CD14-positive monocyte (primary cell): ENCODE data around the gene PAPOLA. TPM values are rescaled to one million over a fixed set of nuclear protein-coding genes. Genes with fewer than 3 reads are reported as not detected.

Experiments
- DNase-seq, 3 donors: peaks; one replicate each; pipeline ENCODE4 v3.0.0-alpha.2; 2011 to 2022
- H2AFZ ChIP-seq: 2 replicates; pipeline ENCODE4 v1.6.0; 2012; ENCODE audit warnings: mild to moderate bottlenecking, low read depth, low read length, inconsistent platforms; ENCODE audit not compliant: insufficient read depth, poor library complexity, severe bottlenecking
- H3K27ac ChIP-seq, 2 donors: 1 replicate in 1 of 2; 2 replicates in 1 of 2; pipeline ENCODE4 v1.5.1; 2012 to 2013; ENCODE audit warnings: low read length in 2 of 2, control low read depth in 1 of 2, inconsistent platforms in 1 of 2, low read depth in 1 of 2, mild to moderate bottlenecking in 1 of 2
- H3K27me3 ChIP-seq, 2 donors: one replicate each; pipeline versions ENCODE4 v1.6.0 to v1.6.1; 2011 to 2013; ENCODE audit warnings: low read length in 2 of 2; ENCODE audit not compliant: control insufficient read depth in 2 of 2, insufficient read depth in 2 of 2
- H3K36me3 ChIP-seq, 2 donors: replicated peaks in 1 of 2; 1 replicate in 1 of 2; 2 replicates in 1 of 2; pipeline versions ENCODE4 v1.5.1 to v1.6.1; 2012 to 2013; ENCODE audit warnings: low read length in 2 of 2, control low read depth in 1 of 2, inconsistent platforms in 1 of 2, mild to moderate bottlenecking in 1 of 2; ENCODE audit not compliant: insufficient read depth in 2 of 2, control insufficient read depth in 1 of 2
- H3K4me1 ChIP-seq, 2 donors: 1 replicate in 1 of 2; 2 replicates in 1 of 2; pipeline versions ENCODE4 v1.5.1 to v1.6.1; 2012 to 2013; ENCODE audit warnings: low read length in 2 of 2, control low read depth in 1 of 2, inconsistent platforms in 1 of 2, mild to moderate bottlenecking in 1 of 2, moderate library complexity in 1 of 2; ENCODE audit not compliant: insufficient read depth in 2 of 2, control insufficient read depth in 1 of 2
- H3K4me2 ChIP-seq: replicated peaks from 2 replicates; pipeline ENCODE3; 2012; ENCODE audit warnings: low read length, moderate library complexity, mild to moderate bottlenecking; ENCODE audit not compliant: poor library complexity, severe bottlenecking; ENCODE audit errors: extremely low read depth
- H3K4me3 ChIP-seq, 3 experiments: fragments of 200-600 bp in 1 of 3; sonication (generic) in 1 of 3; replicated peaks in 1 of 3; 1 replicate in 2 of 3; 2 replicates in 1 of 3; pipeline ENCODE4 v1.5.1; 2011 to 2013; ENCODE audit warnings: low read length in 3 of 3, mild to moderate bottlenecking in 3 of 3, control low read depth in 2 of 3, low read depth in 2 of 3, inconsistent platforms in 1 of 3, moderate library complexity in 1 of 3
- H3K79me2 ChIP-seq: 2 replicates; pipeline ENCODE4 v1.6.0; 2012; ENCODE audit warnings: mild to moderate bottlenecking, control low read depth, inconsistent platforms, low read length, moderate library complexity; ENCODE audit not compliant: insufficient read depth
- H3K9ac ChIP-seq: 2 replicates; pipeline ENCODE4 v1.6.0; 2017; ENCODE audit warnings: low read length, mild to moderate bottlenecking; ENCODE audit not compliant: insufficient read depth, poor library complexity, severe bottlenecking
- H3K9me3 ChIP-seq, 2 donors: replicated peaks in 1 of 2; 1 replicate in 1 of 2; 2 replicates in 1 of 2; pipeline versions ENCODE4 v1.5.1 to v1.6.1; 2012 to 2013; ENCODE audit warnings: low read length in 2 of 2, control low read depth in 1 of 2; ENCODE audit not compliant: control insufficient read depth in 1 of 2, insufficient read depth in 1 of 2
- H4K20me1 ChIP-seq: 2 replicates; pipeline ENCODE4 v1.6.0; 2012; ENCODE audit warnings: mild to moderate bottlenecking, low read length, control low read depth, moderate library complexity; ENCODE audit not compliant: insufficient read depth
- H3K27ac Mint-ChIP-seq, 7 donors: one replicate each; pipeline ENCODE4 v1.8.0; 2020; ENCODE audit warnings: mild to moderate bottlenecking in 7 of 7, mixed read lengths in 7 of 7, moderate library complexity in 6 of 7, inconsistent platforms in 2 of 7
- H3K27me3 Mint-ChIP-seq, 3 donors: one replicate each; pipeline ENCODE4 v1.8.0; 2021 to 2022; ENCODE audit warnings: low read depth in 3 of 3, mild to moderate bottlenecking in 3 of 3, mixed read lengths in 3 of 3, moderate library complexity in 3 of 3, inconsistent platforms in 1 of 3
- H3K36me3 Mint-ChIP-seq, 2 donors: one replicate each; pipeline ENCODE4 v1.8.0; 2020; ENCODE audit warnings: mixed read lengths in 2 of 2, inconsistent platforms in 1 of 2, mild to moderate bottlenecking in 1 of 2
- H3K4me1 Mint-ChIP-seq: one replicate; pipeline ENCODE4 v1.8.0; 2020; ENCODE audit warnings: mild to moderate bottlenecking, mixed read lengths
- H3K4me3 Mint-ChIP-seq, 2 donors: one replicate each; pipeline ENCODE4 v1.8.0; 2020; ENCODE audit warnings: mild to moderate bottlenecking in 2 of 2, mixed read lengths in 2 of 2, moderate library complexity in 1 of 2
- H3K9me3 Mint-ChIP-seq, 7 donors: one replicate each; pipeline ENCODE4 v1.8.0; 2020 to 2022; ENCODE audit warnings: mixed read lengths in 7 of 7, mild to moderate bottlenecking in 6 of 7, moderate library complexity in 6 of 7, inconsistent platforms in 2 of 7
- WGBS: methylation state at CpG from one replicate; pipeline ENCODE4 v1.1.5; 2013; ENCODE audit warnings: missing lambda C conversion rate; ENCODE audit not compliant: insufficient coverage; 5-methylcytosine and 5-hydroxymethylcytosine counted together
- intact Hi-C, 2 donors: fragments of 100-400 bp; cut with micrococcal nuclease; formaldehyde crosslinking; loops; one replicate each; pipeline versions ENCODE4 v1.15.0 to v1.15.1; 2023
- polyA plus RNA-seq, 3 donors: library from polyadenylated mRNA; depleted of rRNA in 1 of 3; unstranded in 2 of 3; stranded (reverse) in 1 of 3; fragments of 300-500 nt in 2 of 3; fragments of >200 nt in 1 of 3; fragmentation: Illumina TruSeq in 2 of 3; gene quantifications; 1 replicate in 2 of 3; 2 replicates in 1 of 3; pipeline ENCODE4 v1.2.3, GENCODE V29; 2012 to 2021
- TF ChIP-seq, protein P1 (sequence below): fragments of 200-600 bp; IDR thresholded peaks from one replicate; pipeline ENCODE4 v1.8.0; 2022; ENCODE audit warnings: antibody characterized with exemption, mild to moderate bottlenecking

PAPOLA gene
- polyA plus RNA-seq, 3 donors = 57.9 to 87.5 (median 80.3) TPM

DNA sequence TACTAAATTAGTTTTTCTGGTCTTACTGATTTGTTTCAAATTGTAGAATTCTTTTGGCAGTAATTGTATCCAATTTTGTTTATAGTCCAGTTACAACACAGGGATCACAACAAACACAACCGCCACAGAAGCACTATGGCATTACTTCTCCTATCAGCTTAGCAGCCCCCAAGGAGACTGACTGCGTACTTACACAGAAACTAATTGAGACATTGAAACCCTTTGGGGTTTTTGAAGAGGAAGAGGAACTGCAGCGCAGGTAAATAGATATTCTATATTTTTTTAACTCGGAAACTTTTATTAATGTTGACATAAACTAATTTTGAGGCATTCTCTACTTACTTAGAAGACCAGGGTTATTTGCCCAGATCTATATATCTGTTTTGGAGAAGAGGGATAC, 17.8 kb downstream of the PAPOLA start:
- no peak overlapping the region for H3K4me3 Mint-ChIP-seq
- peaks cover 100% of the 10 kb centered on the region for H4K20me1 ChIP-seq
- H3K9ac ChIP-seq = no peak overlapping the region
- intact Hi-C loops = no loop called here
- H3K79me2 ChIP-seq = peaks cover 96% of the 10 kb centered on the region
- H3K27me3 Mint-ChIP-seq = peaks cover 0 to 1% (median 0%) of the 10 kb centered on the region in 3 donors
- H3K36me3 Mint-ChIP-seq = peaks cover 29 to 40% of the 10 kb centered on the region in 2 donors
- no peak overlapping the region for H3K4me2 ChIP-seq
- no peak for DNase-seq
- H3K4me1 ChIP-seq = no peaks in the 10 kb centered on the region
- H3K27ac Mint-ChIP-seq = peak overlapping the region in 1 of 7 donors; percentile 67
- no CpG with 5 or more reads among the region's 4 CpGs for WGBS
- no peak overlapping the region for H3K4me3 ChIP-seq
- H3K9me3 ChIP-seq = no peaks in the 10 kb centered on the region
- H3K4me1 Mint-ChIP-seq = peaks cover 13% of the 10 kb centered on the region
- H3K27me3 ChIP-seq = no peaks in the 10 kb centered on the region
- H3K36me3 ChIP-seq = peaks cover 42 to 54% of the 10 kb centered on the region in 2 donors
- TF ChIP-seq, protein P1, sequence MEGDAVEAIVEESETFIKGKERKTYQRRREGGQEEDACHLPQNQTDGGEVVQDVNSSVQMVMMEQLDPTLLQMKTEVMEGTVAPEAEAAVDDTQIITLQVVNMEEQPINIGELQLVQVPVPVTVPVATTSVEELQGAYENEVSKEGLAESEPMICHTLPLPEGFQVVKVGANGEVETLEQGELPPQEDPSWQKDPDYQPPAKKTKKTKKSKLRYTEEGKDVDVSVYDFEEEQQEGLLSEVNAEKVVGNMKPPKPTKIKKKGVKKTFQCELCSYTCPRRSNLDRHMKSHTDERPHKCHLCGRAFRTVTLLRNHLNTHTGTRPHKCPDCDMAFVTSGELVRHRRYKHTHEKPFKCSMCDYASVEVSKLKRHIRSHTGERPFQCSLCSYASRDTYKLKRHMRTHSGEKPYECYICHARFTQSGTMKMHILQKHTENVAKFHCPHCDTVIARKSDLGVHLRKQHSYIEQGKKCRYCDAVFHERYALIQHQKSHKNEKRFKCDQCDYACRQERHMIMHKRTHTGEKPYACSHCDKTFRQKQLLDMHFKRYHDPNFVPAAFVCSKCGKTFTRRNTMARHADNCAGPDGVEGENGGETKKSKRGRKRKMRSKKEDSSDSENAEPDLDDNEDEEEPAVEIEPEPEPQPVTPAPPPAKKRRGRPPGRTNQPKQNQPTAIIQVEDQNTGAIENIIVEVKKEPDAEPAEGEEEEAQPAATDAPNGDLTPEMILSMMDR = no peak
- H3K9me3 Mint-ChIP-seq = no peaks in the 10 kb centered on the region
- H2AFZ ChIP-seq = no peak overlapping the region
- H3K27ac ChIP-seq = no peak overlapping the region

DNA sequence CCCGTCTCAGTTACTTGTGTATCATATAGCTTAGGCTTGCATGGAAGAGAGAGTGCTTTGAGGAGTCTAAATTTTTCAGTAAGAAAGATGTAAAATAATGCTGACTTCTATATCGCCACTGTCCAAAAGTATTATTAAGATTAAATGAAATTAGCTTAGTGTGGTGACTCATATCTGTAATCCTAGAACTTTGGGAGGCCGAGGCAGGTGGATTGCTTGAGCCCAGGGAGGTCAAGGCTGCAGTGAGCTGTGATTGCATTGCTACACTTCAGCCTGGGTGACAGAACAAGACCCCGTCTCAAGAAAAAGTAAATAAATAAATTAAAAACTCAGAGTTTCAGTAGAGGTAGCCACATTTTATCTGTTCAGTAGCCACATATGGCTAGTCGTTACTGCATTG, 23.3 kb downstream of the PAPOLA start:
- Histone ChIP-seq H3K9ac (no peak overlapping the region), H3K36me3 (peaks cover 91 to 99% of the 10 kb centered on the region in 2 donors), H3K4me3 (no peak overlapping the region), H3K4me1 (no peaks in the 10 kb centered on the region), H3K79me2 (peaks cover 60% of the 10 kb centered on the region), H3K27me3 (no peaks in the 10 kb centered on the region), H3K27ac (no peak overlapping the region), H4K20me1 (peaks cover 95% of the 10 kb centered on the region), H2AFZ (no peak overlapping the region), H3K9me3 (no peaks in the 10 kb centered on the region), H3K4me2 (no peak overlapping the region)
- Mint-ChIP-seq H3K27ac (no peak overlapping the region), H3K27me3 (no peaks in the 10 kb centered on the region), H3K4me1 (no peaks in the 10 kb centered on the region), H3K36me3 (peaks cover 59 to 80% of the 10 kb centered on the region in 2 donors), H3K9me3 (no peaks in the 10 kb centered on the region), H3K4me3 (no peak overlapping the region)
- 100% methylated on average over 1 of the region's 5 CpGs for WGBS
- no peak for DNase-seq
- TF ChIP-seq, protein P1 = no peak
- intact Hi-C loops = no loop called here
